HCT116 (cell line): ENCODE measurements around the gene LMO7.

ENCODE experiments used
- CTCF ChIP-seq, 3 experiments: fragments of 200-600 bp in 1 of 3; sonication (generic) in 1 of 3; IDR thresholded peaks in 2 of 3; conservative IDR thresholded peaks in 1 of 3; 2 replicates each; pipeline ENCODE4 v1.5.1; 2012 to 2017; ENCODE audit warnings: low read depth in 2 of 3, low read length in 2 of 3, antibody characterized with exemption in 1 of 3, borderline replicate concordance in 1 of 3, control low read depth in 1 of 3, mild to moderate bottlenecking in 1 of 3, mixed read lengths in 1 of 3, mixed run types in 1 of 3, moderate library complexity in 1 of 3; ENCODE audit not compliant: insufficient read depth in 1 of 3
- EZH2 ChIP-seq: fragments of 200-600 bp; sonication (generic); IDR thresholded peaks from 2 replicates; pipeline ENCODE4 v1.6.1; 2017; ENCODE audit warnings: antibody characterized with exemption, mixed run types
- EZH2phosphoT487 ChIP-seq: fragments of 200-600 bp; IDR thresholded peaks from 2 replicates; pipeline ENCODE4 v1.6.1; 2018; ENCODE audit warnings: antibody characterized with exemption, borderline replicate concordance
- JUND ChIP-seq: IDR thresholded peaks from 2 replicates; pipeline ENCODE4 v1.6.1; 2012
- POLR2A ChIP-seq: IDR thresholded peaks from 2 replicates; pipeline ENCODE4 v1.7.0; 2011; ENCODE audit warnings: borderline replicate concordance; ENCODE audit not compliant: insufficient read depth, insufficient read length; ENCODE audit errors: extremely low read depth
- POLR2AphosphoS5 ChIP-seq: IDR thresholded peaks from 2 replicates; pipeline ENCODE4 v1.6.1; 2011; ENCODE audit warnings: mild to moderate bottlenecking, low read depth, low read length, moderate library complexity
- ZBTB33 ChIP-seq: IDR thresholded peaks from 2 replicates; pipeline ENCODE4 v1.6.1; 2011; ENCODE audit warnings: mild to moderate bottlenecking, low read length, moderate library complexity; ENCODE audit not compliant: insufficient replicate concordance; ENCODE audit errors: extremely low read depth

GRCh38 chr13:75687150-75687763 is 51.1 kb downstream of the LMO7 start:
- TF ChIP-seq CTCF (IDR thresholded peaks at IDR 0.05 in 2 of 3, conservative IDR thresholded peaks at IDR 0.05 in 1 of 3; ENCODE audit: borderline replicate concordance in 1 of 3, insufficient read depth in 1 of 3, low read depth in 2 of 3, low read length in 2 of 3) (peak; percentile 29 to 70 (median 58); a peak in 5 of 6 replicates), ZBTB33 (no peak), JUND (no peak), EZH2phosphoT487 (no peak), POLR2A (no peak), POLR2AphosphoS5 (no peak), EZH2 (no peak)
